Transverse colon (tissue), 3 donors: ENCODE results near the gene SPEF2.

Experiments
- CTCF ChIP-seq, 5 experiments: fragments of 200-600 bp in 3 of 5; fragments of 450-650 bp in 2 of 5; sonication (generic) in 3 of 5; IDR thresholded peaks; 1 replicate in 2 of 5; 2 replicates in 3 of 5; pipeline ENCODE4 v1.5.1; 2016 to 2017; ENCODE audit warnings: antibody characterized with exemption in 5 of 5, inconsistent platforms in 3 of 5, mild to moderate bottlenecking in 2 of 5, moderate library complexity in 1 of 5
- POLR2A ChIP-seq: fragments of 450-650 bp; IDR thresholded peaks from one replicate; pipeline ENCODE4 v1.6.1; 2016; ENCODE audit warnings: antibody characterized with exemption, mild to moderate bottlenecking, moderate library complexity

- TF ChIP-seq POLR2A (no peak), CTCF (IDR thresholded peaks at IDR 0.05) (no peak)
Measured at GRCh38 chr5:35860686-35861085, 243.0 kb downstream of the SPEF2 start.
